Natural killer cell (primary cell): ENCODE measurements around the gene DIS3. TPM values are rescaled to one million over a fixed set of nuclear protein-coding genes. Genes with fewer than 3 reads are reported as not detected.

Experiments
- ATAC-seq, 3 donors: fragments of 150-1000 bp in 2 of 3; fragments of 200-7000 bp in 1 of 3; cut with Tn5 transposase; 1 replicate in 1 of 3; 2 replicates in 2 of 3; pipeline ENCODE4 v1.10.0; 2021; ENCODE audit warnings: mild to moderate bottlenecking in 2 of 3, moderate library complexity in 2 of 3
- DNase-seq, 2 donors: peaks; one replicate each; pipeline versions ENCODE4 v3.0.0 to v3.0.0-alpha.2; 2013 to 2021; ENCODE audit warnings: mixed read lengths in 1 of 2
- H3K27ac ChIP-seq: one replicate; pipeline ENCODE4 v1.5.1; 2013; ENCODE audit warnings: mild to moderate bottlenecking, low read length
- H3K27me3 ChIP-seq: one replicate; pipeline ENCODE4 v1.6.1; 2013; ENCODE audit warnings: low read length; ENCODE audit not compliant: control insufficient read depth, insufficient read depth
- H3K36me3 ChIP-seq: one replicate; pipeline ENCODE4 v1.6.1; 2013; ENCODE audit warnings: low read length; ENCODE audit not compliant: control insufficient read depth, insufficient read depth
- H3K4me1 ChIP-seq: one replicate; pipeline ENCODE4 v1.6.1; 2013; ENCODE audit warnings: low read length; ENCODE audit not compliant: control insufficient read depth, insufficient read depth
- H3K4me3 ChIP-seq: one replicate; pipeline ENCODE4 v1.5.1; 2013; ENCODE audit warnings: low read length
- H3K9me3 ChIP-seq: one replicate; pipeline ENCODE4 v1.6.1; 2013; ENCODE audit warnings: low read length; ENCODE audit not compliant: control insufficient read depth, insufficient read depth
- H3K27ac Mint-ChIP-seq, 2 donors: one replicate each; pipeline ENCODE4 v1.8.0; 2022; ENCODE audit warnings: mild to moderate bottlenecking in 2 of 2, mixed read lengths in 2 of 2, moderate library complexity in 1 of 2
- H3K27me3 Mint-ChIP-seq, 2 donors: one replicate each; pipeline ENCODE4 v1.8.0; 2022; ENCODE audit warnings: low read depth in 2 of 2, mixed read lengths in 2 of 2
- H3K36me3 Mint-ChIP-seq: one replicate; pipeline ENCODE4 v1.8.0; 2022; ENCODE audit warnings: mixed read lengths
- H3K4me1 Mint-ChIP-seq, 2 donors: one replicate each; pipeline ENCODE4 v1.8.0; 2022; ENCODE audit warnings: mixed read lengths in 2 of 2
- H3K4me3 Mint-ChIP-seq: one replicate; pipeline ENCODE4 v1.8.0; 2022; ENCODE audit warnings: mild to moderate bottlenecking, moderate library complexity, mixed read lengths
- H3K9me3 Mint-ChIP-seq, 2 donors: one replicate each; pipeline ENCODE4 v1.8.0; 2022; ENCODE audit warnings: mixed read lengths in 2 of 2
- WGBS: methylation state at CpG from one replicate; pipeline ENCODE4 v1.1.7; 2013; ENCODE audit warnings: missing lambda C conversion rate; ENCODE audit not compliant: insufficient coverage; 5-methylcytosine and 5-hydroxymethylcytosine counted together
- intact Hi-C: fragments of 100-400 bp; cut with micrococcal nuclease; formaldehyde crosslinking; loops from one replicate; pipeline ENCODE4 v1.14.2; 2022
- total RNA-seq, 4 donors: library from RNA; stranded (reverse); fragments of 120-200 nt in 1 of 4; gene quantifications; one replicate each; pipeline versions ENCODE4 v1.2.3 to v1.2.4, GENCODE V29; 2013 to 2022
- TF ChIP-seq, protein P1 (sequence below): fragments of 200-600 bp; IDR thresholded peaks from one replicate; pipeline ENCODE4 v1.8.0; 2022; ENCODE audit warnings: antibody characterized with exemption

DIS3 gene
- 10 to 100 TPM; 26.9 to 35.2 (median 33.6) TPM for total RNA-seq
- total RNA-seq (2013): 41.8 TPM

- peaks cover 26% of the 10 kb centered on the region for H3K36me3 ChIP-seq
- peaks cover 10% of the 10 kb centered on the region for H3K36me3 Mint-ChIP-seq
- H3K9me3 Mint-ChIP-seq: no peaks in the 10 kb centered on the region
- peak within 1 kb of the TSS; percentile 91 for H3K4me3 ChIP-seq
- H3K4me3 Mint-ChIP-seq: peak within 1 kb of the TSS; percentile 100
- no peaks in the 10 kb centered on the region for H3K27me3 ChIP-seq
- peaks cover 16% of the 10 kb centered on the region for H3K4me1 ChIP-seq
- H3K27me3 Mint-ChIP-seq: no peaks in the 10 kb centered on the region
- TF ChIP-seq, protein P1, sequence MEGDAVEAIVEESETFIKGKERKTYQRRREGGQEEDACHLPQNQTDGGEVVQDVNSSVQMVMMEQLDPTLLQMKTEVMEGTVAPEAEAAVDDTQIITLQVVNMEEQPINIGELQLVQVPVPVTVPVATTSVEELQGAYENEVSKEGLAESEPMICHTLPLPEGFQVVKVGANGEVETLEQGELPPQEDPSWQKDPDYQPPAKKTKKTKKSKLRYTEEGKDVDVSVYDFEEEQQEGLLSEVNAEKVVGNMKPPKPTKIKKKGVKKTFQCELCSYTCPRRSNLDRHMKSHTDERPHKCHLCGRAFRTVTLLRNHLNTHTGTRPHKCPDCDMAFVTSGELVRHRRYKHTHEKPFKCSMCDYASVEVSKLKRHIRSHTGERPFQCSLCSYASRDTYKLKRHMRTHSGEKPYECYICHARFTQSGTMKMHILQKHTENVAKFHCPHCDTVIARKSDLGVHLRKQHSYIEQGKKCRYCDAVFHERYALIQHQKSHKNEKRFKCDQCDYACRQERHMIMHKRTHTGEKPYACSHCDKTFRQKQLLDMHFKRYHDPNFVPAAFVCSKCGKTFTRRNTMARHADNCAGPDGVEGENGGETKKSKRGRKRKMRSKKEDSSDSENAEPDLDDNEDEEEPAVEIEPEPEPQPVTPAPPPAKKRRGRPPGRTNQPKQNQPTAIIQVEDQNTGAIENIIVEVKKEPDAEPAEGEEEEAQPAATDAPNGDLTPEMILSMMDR: no peak
- intact Hi-C loops: loop anchor here (1.0 kb wide), 1 partner anchor 54 kb away; the partner anchor contains the start of genes BORA and MZT1
- DNase-seq (peak; percentile 89 to 98), ATAC-seq (peak; percentile 96 to 100 (median 96))
- WGBS: under 1% methylated on average over 81 of the region's 81 CpGs
- H3K27ac Mint-ChIP-seq: peak within 1 kb of the TSS; percentile 96 to 98
- no peaks in the 10 kb centered on the region for H3K9me3 ChIP-seq
- H3K4me1 Mint-ChIP-seq: peaks cover 51 to 65% of the 10 kb centered on the region in 2 donors
- H3K27ac ChIP-seq: peak within 1 kb of the TSS; percentile 91
Measured at GRCh38 chr13:72781451-72782439, at the start of gene DIS3, which contains the start of gene PIBF1. Gene DIS3, minus strand, starts transcription at chr13:72781900. Its CDS starts 68 bp downstream, at chr13:72781832. Gene PIBF1, plus strand, starts transcription at chr13:72782133. Its CDS starts 1,337 bp downstream, at chr13:72783470.

DNA sequence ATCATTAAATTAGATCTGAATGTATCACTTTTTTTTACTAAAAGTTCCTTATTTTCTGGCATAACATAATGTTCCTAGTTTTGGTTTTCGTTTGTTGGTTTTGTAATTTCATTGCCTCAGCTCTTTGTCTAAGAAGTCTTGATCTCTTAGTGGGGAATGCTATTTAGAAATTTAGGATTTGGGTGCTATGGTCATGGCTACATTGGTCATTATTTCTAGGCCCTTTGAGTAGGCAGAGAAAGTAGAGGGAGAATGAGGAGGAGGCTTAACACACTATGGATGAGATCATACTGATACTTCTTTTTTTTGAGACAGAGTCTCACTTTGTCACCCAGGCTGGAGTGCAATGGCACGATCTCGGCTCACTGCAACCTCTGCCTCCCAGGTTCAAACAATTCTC, 42.0 kb upstream of the DIS3 start:
- WGBS: 100% methylated on average over 3 of the region's 3 CpGs
- ATAC-seq (no peak), DNase-seq (no peak)
- H3K27me3 ChIP-seq: no peaks in the 10 kb centered on the region
- H3K36me3 ChIP-seq: peaks cover 33% of the 10 kb centered on the region
- Mint-ChIP-seq H3K9me3 (no peaks in the 10 kb centered on the region), H3K4me1 (peaks cover under 1 to 2% of the 10 kb centered on the region in 2 donors), H3K27me3 (no peaks in the 10 kb centered on the region), H3K4me3 (no peak overlapping the region), H3K27ac (no peak overlapping the region), H3K36me3 (peaks cover 6% of the 10 kb centered on the region)
- TF ChIP-seq, protein P1: no peak
- no peak overlapping the region for H3K4me3 ChIP-seq
- no peaks in the 10 kb centered on the region for H3K9me3 ChIP-seq
- intact Hi-C loops: no loop called here
- H3K27ac ChIP-seq: no peak overlapping the region
- no peaks in the 10 kb centered on the region for H3K4me1 ChIP-seq

DNA sequence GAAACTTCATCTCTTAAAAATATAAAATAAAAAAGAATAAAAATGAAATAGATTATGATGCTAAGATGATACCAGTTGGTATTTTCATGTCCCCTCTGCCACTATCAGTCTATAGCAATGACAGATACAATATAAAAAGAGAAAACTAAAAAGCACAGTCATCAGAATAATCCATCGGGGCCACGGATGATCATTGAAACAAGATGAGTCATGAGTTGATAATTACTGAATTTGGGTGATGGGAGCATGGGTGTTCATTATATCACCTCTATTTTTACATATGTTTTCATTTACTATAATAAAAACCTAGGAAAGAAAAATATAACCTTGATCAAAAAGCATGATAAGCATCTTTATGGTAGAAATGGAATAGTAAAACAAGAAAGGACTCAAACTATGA, 41.4 kb upstream of the DIS3 start:
- no peak overlapping the region for H3K27ac Mint-ChIP-seq
- intact Hi-C loops: no loop called here
- no peaks in the 10 kb centered on the region for H3K9me3 Mint-ChIP-seq
- WGBS: no CpG with 5 or more reads among the region's 2 CpGs
- no peaks in the 10 kb centered on the region for H3K9me3 ChIP-seq
- no peak overlapping the region for H3K4me3 Mint-ChIP-seq
- H3K4me3 ChIP-seq: no peak overlapping the region
- peaks cover 31% of the 10 kb centered on the region for H3K36me3 ChIP-seq
- ATAC-seq (no peak), DNase-seq (no peak)
- no peaks in the 10 kb centered on the region for H3K27me3 Mint-ChIP-seq
- H3K36me3 Mint-ChIP-seq: peaks cover 8% of the 10 kb centered on the region
- H3K4me1 Mint-ChIP-seq: no peaks in the 10 kb centered on the region
- TF ChIP-seq, protein P1: no peak
- no peak overlapping the region for H3K27ac ChIP-seq
- H3K27me3 ChIP-seq: no peaks in the 10 kb centered on the region
- H3K4me1 ChIP-seq: no peaks in the 10 kb centered on the region
